B cell (primary cell): ENCODE data around the gene STARD4. TPM values are rescaled to one million over a fixed set of nuclear protein-coding genes. Genes with fewer than 3 reads are reported as not detected.

Experiments
- ATAC-seq: fragments of 200-7000 bp; cut with Tn5 transposase; one replicate; pipeline ENCODE4 v1.10.0; 2021; ENCODE audit warnings: low read depth, mild to moderate bottlenecking, moderate number of reproducible peaks, moderate library complexity
- CTCF ChIA-PET: fragments of 350-600 bp; sonication (Branson Sonifier 250); formaldehyde crosslinking; loops from one replicate; lab custom pipeline; 2021; ENCODE audit warnings: antibody characterized with exemption, inconsistent platforms; lab: Charles Lee
- POLR2A ChIA-PET: fragments of 350-600 bp; sonication (Branson Sonifier 250); formaldehyde crosslinking; loops from one replicate; lab custom pipeline; 2021; ENCODE audit warnings: antibody characterized with exemption; lab: Charles Lee
- DNase-seq: peaks from one replicate; pipeline ENCODE4 v3.0.0; 2013
- H2AFZ ChIP-seq: 2 replicates; pipeline ENCODE4 v1.6.1; 2012; ENCODE audit warnings: mild to moderate bottlenecking, low read depth, low read length; ENCODE audit not compliant: insufficient read depth, poor library complexity, severe bottlenecking
- H3K27ac ChIP-seq, 2 donors: 1 replicate in 1 of 2; 2 replicates in 1 of 2; pipeline ENCODE4 v1.5.1; 2012 to 2013; ENCODE audit warnings: low read length in 2 of 2, mild to moderate bottlenecking in 2 of 2, moderate library complexity in 1 of 2
- H3K27me3 ChIP-seq, 4 experiments: fragments of 200-600 bp in 1 of 4; sonication (generic) in 1 of 4; replicated peaks in 1 of 4; 1 replicate in 2 of 4; 2 replicates in 2 of 4; pipeline versions ENCODE4 v1.6.1 to v1.7.0; 2013 to 2016; ENCODE audit warnings: low read length in 3 of 4, mild to moderate bottlenecking in 2 of 4, mixed read lengths in 1 of 4, moderate library complexity in 1 of 4; ENCODE audit not compliant: insufficient read depth in 4 of 4, control insufficient read depth in 3 of 4; ENCODE audit errors: control extremely low read depth in 1 of 4
- H3K36me3 ChIP-seq, 2 experiments: replicated peaks in 1 of 2; 1 replicate in 1 of 2; 2 replicates in 1 of 2; pipeline versions ENCODE4 v1.6.1 to v1.7.1; 2013; ENCODE audit warnings: low read length in 1 of 2; ENCODE audit not compliant: insufficient read depth in 2 of 2, control insufficient read depth in 1 of 2; ENCODE audit errors: control extremely low read depth in 1 of 2, extremely low read depth in 1 of 2
- H3K4me1 ChIP-seq, 2 donors: fragments of 200-600 bp in 1 of 2; sonication (generic) in 1 of 2; 1 replicate in 1 of 2; 2 replicates in 1 of 2; pipeline versions ENCODE4 v1.5.1 to v1.6.1; 2013 to 2017; ENCODE audit warnings: low read length in 2 of 2; ENCODE audit not compliant: control insufficient read depth in 2 of 2, insufficient read depth in 2 of 2
- H3K4me2 ChIP-seq: replicated peaks from 2 replicates; pipeline ENCODE3; 2012; ENCODE audit warnings: mild to moderate bottlenecking, low read depth, low read length; ENCODE audit not compliant: poor library complexity, severe bottlenecking
- H3K4me3 ChIP-seq, 5 experiments: fragments of 200-600 bp in 1 of 5; sonication (generic) in 1 of 5; 1 replicate in 3 of 5; 2 replicates in 2 of 5; pipeline versions ENCODE4 v1.5.1 to v1.7.0; 2011 to 2016; ENCODE audit warnings: low read length in 4 of 5, mild to moderate bottlenecking in 4 of 5, low read depth in 2 of 5, control low read depth in 1 of 5, moderate library complexity in 1 of 5; ENCODE audit not compliant: insufficient read depth in 1 of 5; ENCODE audit errors: control extremely low read depth in 1 of 5, extremely low read depth in 1 of 5
- H3K79me2 ChIP-seq: fragments of 200-600 bp; sonication (generic); one replicate; pipeline ENCODE4 v1.6.0; 2016; ENCODE audit warnings: low read length; ENCODE audit not compliant: control insufficient read depth, insufficient read depth
- H3K9ac ChIP-seq: fragments of 200-600 bp; sonication (generic); 2 replicates; pipeline ENCODE4 v1.6.1; 2017; ENCODE audit warnings: mild to moderate bottlenecking, low read length, moderate library complexity
- H3K9me3 ChIP-seq, 3 donors: one replicate each; pipeline versions ENCODE4 v1.6.1 to v1.7.1; 2013; ENCODE audit warnings: low read length in 2 of 3; ENCODE audit not compliant: control insufficient read depth in 2 of 3, insufficient read depth in 1 of 3; ENCODE audit errors: control extremely low read depth in 1 of 3
- H4K20me1 ChIP-seq: 2 replicates; pipeline ENCODE4 v1.6.0; 2012; ENCODE audit warnings: mild to moderate bottlenecking, low read length; ENCODE audit not compliant: insufficient read depth, control insufficient read depth, poor library complexity, severe bottlenecking
- H3K27ac Mint-ChIP-seq: one replicate; pipeline ENCODE4 v1.8.0; 2021; ENCODE audit warnings: mixed read lengths
- H3K27me3 Mint-ChIP-seq: one replicate; pipeline ENCODE4 v1.8.0; 2021; ENCODE audit warnings: mixed read lengths
- H3K4me1 Mint-ChIP-seq: one replicate; pipeline ENCODE4 v1.8.0; 2021; ENCODE audit warnings: mixed read lengths
- H3K4me3 Mint-ChIP-seq: one replicate; pipeline ENCODE4 v1.8.0; 2021; ENCODE audit warnings: mixed read lengths
- H3K9me3 Mint-ChIP-seq: one replicate; pipeline ENCODE4 v1.8.0; 2022; ENCODE audit warnings: mixed read lengths; ENCODE audit not compliant: insufficient read depth
- CTCF ChIP-seq: fragments of 200-600 bp; IDR thresholded peaks from one replicate; pipeline ENCODE4 v1.8.0; 2022; ENCODE audit warnings: antibody characterized with exemption, mild to moderate bottlenecking
- EZH2 ChIP-seq: IDR thresholded peaks from 2 replicates; pipeline ENCODE4 v1.6.1; 2012; ENCODE audit warnings: borderline replicate concordance, low read depth, mild to moderate bottlenecking, moderate library complexity, low read length; ENCODE audit not compliant: insufficient read depth, poor library complexity, severe bottlenecking
- WGBS: methylation state at CpG from one replicate; pipeline ENCODE4 v1.1.5; 2013; ENCODE audit warnings: missing lambda C conversion rate; ENCODE audit not compliant: insufficient coverage; 5-methylcytosine and 5-hydroxymethylcytosine counted together
- intact Hi-C: fragments of 100-400 bp; cut with micrococcal nuclease; formaldehyde crosslinking; loops from one replicate; pipeline ENCODE4 v1.10.0; 2022
- polyA plus RNA-seq: library from polyadenylated mRNA; depleted of rRNA; stranded (reverse); fragments of >200 nt; gene quantifications from 2 replicates; pipeline ENCODE4 v1.2.3, GENCODE V29; 2012
- total RNA-seq, 2 donors: library from RNA; stranded (reverse); fragments of 120-200 nt in 1 of 2; gene quantifications; 1 replicate in 1 of 2; 2 replicates in 1 of 2; pipeline versions ENCODE4 v1.2.3 to v1.2.4, GENCODE V29; 2013 to 2022

Gene STARD4
- total and polyA plus RNA-seq, 2 donors (not counting 1 experiment from before 2014, with no cell fraction given): 7.6 to 31.1 TPM

GRCh38 chr5:111517853-111518501 is 5.6 kb upstream of the STARD4 start:
- H3K4me3 ChIP-seq: no peak overlapping the region
- peaks cover 3% of the 10 kb centered on the region for H3K4me1 Mint-ChIP-seq
- H3K9me3 Mint-ChIP-seq: no peaks in the 10 kb centered on the region
- no peaks in the 10 kb centered on the region for H4K20me1 ChIP-seq
- DNase-seq: no peak
- H3K79me2 ChIP-seq: no peaks in the 10 kb centered on the region
- H3K4me2 ChIP-seq: no peak overlapping the region
- no peak overlapping the region for H3K27ac ChIP-seq
- peaks cover 0 to 2% (median 0%) of the 10 kb centered on the region in 4 experiments for H3K27me3 ChIP-seq
- ChIA-PET CTCF (interaction anchor here (1.6 kb wide), 1 partner anchor 13 kb away, joined by 5 read pairs; no protein-coding TSS in a partner anchor), POLR2A (no interaction called here)
- no peak for ATAC-seq
- no peak overlapping the region for H3K4me3 Mint-ChIP-seq
- no peak overlapping the region for H3K27ac Mint-ChIP-seq
- no peak overlapping the region for H2AFZ ChIP-seq
- TF ChIP-seq EZH2 (no peak), CTCF (no peak)
- H3K4me1 ChIP-seq: peaks cover 3% of the 10 kb centered on the region in 2 donors
- 81% methylated on average over 3 of the region's 5 CpGs for WGBS
- no peaks in the 10 kb centered on the region for H3K36me3 ChIP-seq
- H3K9me3 ChIP-seq: no peaks in the 10 kb centered on the region
- peaks cover 4% of the 10 kb centered on the region for H3K27me3 Mint-ChIP-seq
- no peak overlapping the region for H3K9ac ChIP-seq
- intact Hi-C loops: loop anchor here (10.0 kb wide), 1 partner anchor 1823 kb away; no protein-coding TSS in a partner anchor

GRCh38 chr5:111514087-111514486 is 1.8 kb upstream of the STARD4 start:
- no peaks in the 10 kb centered on the region for H4K20me1 ChIP-seq
- no peaks in the 10 kb centered on the region for H3K9me3 Mint-ChIP-seq
- ATAC-seq (no peak), DNase-seq (no peak)
- ChIA-PET POLR2A (no interaction called here), CTCF (interaction anchor here (1.7 to 5.6 kb wide), 2 partner anchors 10 to 17 kb away, joined by 4 to 33 read pairs; no protein-coding TSS in a partner anchor)
- no peak overlapping the region for H3K4me2 ChIP-seq
- H3K9ac ChIP-seq: no peak overlapping the region
- H3K27ac ChIP-seq: no peak overlapping the region
- H3K27me3 ChIP-seq: no peaks in the 10 kb centered on the region
- intact Hi-C loops: loop anchor here (5.0 to 10.0 kb wide), 6 partner anchors 243 to 1819 kb away; partner anchors contain the start of genes DCP2, EPB41L4A, NREP and WDR36
- WGBS: no CpG with 5 or more reads among the region's 3 CpGs
- peak overlapping the region; percentile 7 for H3K4me3 Mint-ChIP-seq
- peaks cover 28% of the 10 kb centered on the region for H3K4me1 Mint-ChIP-seq
- no peak overlapping the region for H3K4me3 ChIP-seq
- H2AFZ ChIP-seq: no peak overlapping the region
- H3K27me3 Mint-ChIP-seq: no peaks in the 10 kb centered on the region
- TF ChIP-seq EZH2: no peak
- TF ChIP-seq CTCF: no peak
- H3K79me2 ChIP-seq: peaks cover 18% of the 10 kb centered on the region
- H3K4me1 ChIP-seq: peaks cover 10 to 12% of the 10 kb centered on the region in 2 donors
- H3K36me3 ChIP-seq: no peaks in the 10 kb centered on the region
- no peak overlapping the region for H3K27ac Mint-ChIP-seq
- no peaks in the 10 kb centered on the region for H3K9me3 ChIP-seq
